ENCODE measurements around the gene GNPAT.

GNPAT gene

DNA sequence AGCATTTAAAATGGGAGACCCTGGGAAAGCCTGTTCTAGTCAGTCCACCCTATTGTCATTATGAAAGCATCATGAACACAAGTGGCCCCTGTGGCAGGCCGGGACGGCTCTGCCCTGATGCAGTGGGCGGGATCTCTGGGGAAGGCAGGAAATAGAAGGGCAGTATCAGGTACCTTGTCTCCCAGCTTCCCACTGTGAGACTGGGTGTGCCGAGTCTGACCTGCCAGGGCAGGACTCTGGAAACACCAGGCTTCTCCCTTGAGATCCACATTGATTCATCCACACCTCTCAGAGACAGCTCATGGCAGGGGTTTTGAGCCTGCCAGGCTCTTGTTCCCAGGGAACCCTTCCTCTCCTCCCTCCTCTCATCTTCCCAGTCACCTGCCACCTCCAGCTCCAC is 24.5 kb upstream of the GNPAT start (continued):
- TF ChIP-seq ZIC2 (tag by site-specific recombination; IDR thresholded peaks at IDR 0.05) (peak; percentile 43), ZNF76 (tag by site-specific recombination; IDR thresholded peaks at IDR 0.05; ENCODE audit: borderline replicate concordance, low read depth) (no peak), ZNF2 (tag by site-specific recombination; IDR thresholded peaks at IDR 0.05) (no peak), ZNF37A (tag by site-specific recombination; IDR thresholded peaks at IDR 0.05) (no peak), ZNF529 (tag by site-specific recombination; IDR thresholded peaks at IDR 0.05; ENCODE audit: insufficient replicate concordance) (no peak), ZNF843 (tag by site-specific recombination; IDR thresholded peaks at IDR 0.05) (no peak), SP2 (tag by site-specific recombination; IDR thresholded peaks at IDR 0.05) (peak; percentile 20; the same call in 1 of the 2 replicates), ZSCAN23 (tag by site-specific recombination; IDR thresholded peaks at IDR 0.05) (no peak), ZNF174 (tag by site-specific recombination; IDR thresholded peaks at IDR 0.05) (no peak), ZFHX2 (tag by site-specific recombination; conservative IDR thresholded peaks at IDR 0.05) (0 out of 2 replicates have a peak, but pooled peaks have one; percentile 8), KLF9 (tag by site-specific recombination; IDR thresholded peaks at IDR 0.05; ENCODE audit: low read depth) (no peak), KLF17 (tag by site-specific recombination; IDR thresholded peaks at IDR 0.05) (peak; percentile 64; the same call in 1 of the 2 replicates), ZNF433 (tag by site-specific recombination; IDR thresholded peaks at IDR 0.05; ENCODE audit: low read depth) (no peak), ZNF341 (tag by site-specific recombination; IDR thresholded peaks at IDR 0.05; ENCODE audit: low read depth) (peak; percentile 46), SP3 (tag by site-specific recombination; IDR thresholded peaks at IDR 0.05) (peak; percentile 50; the same call in 1 of the 2 replicates), ZNF791 (tag by site-specific recombination; IDR thresholded peaks at IDR 0.05) (no peak), TRIM28 (IDR thresholded peaks at IDR 0.05; ENCODE audit: borderline replicate concordance, low read length) (no peak), ZEB2 (tag by site-specific recombination; IDR thresholded peaks at IDR 0.05) (no peak), ZNF571 (tag by site-specific recombination; IDR thresholded peaks at IDR 0.05) (no peak), ZNF521 (tag by site-specific recombination; IDR thresholded peaks at IDR 0.05) (no peak)

DNA sequence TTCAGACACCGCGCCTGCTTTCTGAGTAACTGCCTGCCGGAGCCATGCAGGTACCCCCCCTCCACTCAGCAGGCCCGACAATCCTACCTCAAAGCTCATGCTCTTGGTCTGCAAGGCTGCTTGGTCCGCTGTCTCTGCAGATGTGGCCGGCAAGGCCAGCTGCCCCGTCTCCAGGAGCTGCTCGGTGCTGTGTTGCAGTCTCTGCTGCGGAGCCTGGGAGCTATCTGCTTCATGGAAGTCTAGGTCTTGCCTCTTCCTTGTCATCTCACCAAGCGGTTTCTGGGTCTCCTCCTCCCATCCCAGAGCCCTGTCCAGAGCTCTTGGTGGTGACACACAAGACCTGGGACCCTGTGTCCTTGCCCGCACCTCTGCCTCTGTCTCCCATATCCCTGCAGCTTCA is 24.0 kb upstream of the GNPAT start:
- H3K36me3 ChIP-seq (ENCODE audit: control insufficient read depth in 2 of 2, insufficient read depth in 1 of 2, low read length in 2 of 2), result no peaks in the 10 kb centered on the region; a peak in 1 of 3 replicates
- ChIA-PET POLR2A (interaction anchor here (1.5 kb wide), 1 partner anchor 121 kb away, joined by 6 read pairs; the partner anchor contains the start of genes EXOC8 and SPRTN), CTCF (interaction anchor here (0.5 to 1.6 kb wide), 2 partner anchors 418 to 1735 kb away, joined by 3 to 5 read pairs; no protein-coding TSS in a partner anchor)
- TF ChIP-seq ZNF707 (tag by site-specific recombination; IDR thresholded peaks at IDR 0.05), result no peak
- H3K27ac ChIP-seq (ENCODE audit: extremely low read depth, low read depth, low read length), result no peak overlapping the region
- H3K4me1 ChIP-seq (ENCODE audit: control insufficient read depth, insufficient read depth, low read length), result no peaks in the 10 kb centered on the region
- no peaks in the 10 kb centered on the region for H3K9me3 ChIP-seq (ENCODE audit: control insufficient read depth, insufficient read depth, low read depth, low read length)
- H3K4me3 ChIP-seq (ENCODE audit: low read depth, low read length), result no peak overlapping the region

- CTCF ChIA-PET, result interaction anchor here (0.7 kb wide), 1 partner anchor 23 kb away, joined by 3 read pairs; no protein-coding TSS in a partner anchor
- TF ChIP-seq ZNF600 (tag by site-specific recombination; IDR thresholded peaks at IDR 0.05), result peak; percentile 92
- TF ChIP-seq, protein P1, sequence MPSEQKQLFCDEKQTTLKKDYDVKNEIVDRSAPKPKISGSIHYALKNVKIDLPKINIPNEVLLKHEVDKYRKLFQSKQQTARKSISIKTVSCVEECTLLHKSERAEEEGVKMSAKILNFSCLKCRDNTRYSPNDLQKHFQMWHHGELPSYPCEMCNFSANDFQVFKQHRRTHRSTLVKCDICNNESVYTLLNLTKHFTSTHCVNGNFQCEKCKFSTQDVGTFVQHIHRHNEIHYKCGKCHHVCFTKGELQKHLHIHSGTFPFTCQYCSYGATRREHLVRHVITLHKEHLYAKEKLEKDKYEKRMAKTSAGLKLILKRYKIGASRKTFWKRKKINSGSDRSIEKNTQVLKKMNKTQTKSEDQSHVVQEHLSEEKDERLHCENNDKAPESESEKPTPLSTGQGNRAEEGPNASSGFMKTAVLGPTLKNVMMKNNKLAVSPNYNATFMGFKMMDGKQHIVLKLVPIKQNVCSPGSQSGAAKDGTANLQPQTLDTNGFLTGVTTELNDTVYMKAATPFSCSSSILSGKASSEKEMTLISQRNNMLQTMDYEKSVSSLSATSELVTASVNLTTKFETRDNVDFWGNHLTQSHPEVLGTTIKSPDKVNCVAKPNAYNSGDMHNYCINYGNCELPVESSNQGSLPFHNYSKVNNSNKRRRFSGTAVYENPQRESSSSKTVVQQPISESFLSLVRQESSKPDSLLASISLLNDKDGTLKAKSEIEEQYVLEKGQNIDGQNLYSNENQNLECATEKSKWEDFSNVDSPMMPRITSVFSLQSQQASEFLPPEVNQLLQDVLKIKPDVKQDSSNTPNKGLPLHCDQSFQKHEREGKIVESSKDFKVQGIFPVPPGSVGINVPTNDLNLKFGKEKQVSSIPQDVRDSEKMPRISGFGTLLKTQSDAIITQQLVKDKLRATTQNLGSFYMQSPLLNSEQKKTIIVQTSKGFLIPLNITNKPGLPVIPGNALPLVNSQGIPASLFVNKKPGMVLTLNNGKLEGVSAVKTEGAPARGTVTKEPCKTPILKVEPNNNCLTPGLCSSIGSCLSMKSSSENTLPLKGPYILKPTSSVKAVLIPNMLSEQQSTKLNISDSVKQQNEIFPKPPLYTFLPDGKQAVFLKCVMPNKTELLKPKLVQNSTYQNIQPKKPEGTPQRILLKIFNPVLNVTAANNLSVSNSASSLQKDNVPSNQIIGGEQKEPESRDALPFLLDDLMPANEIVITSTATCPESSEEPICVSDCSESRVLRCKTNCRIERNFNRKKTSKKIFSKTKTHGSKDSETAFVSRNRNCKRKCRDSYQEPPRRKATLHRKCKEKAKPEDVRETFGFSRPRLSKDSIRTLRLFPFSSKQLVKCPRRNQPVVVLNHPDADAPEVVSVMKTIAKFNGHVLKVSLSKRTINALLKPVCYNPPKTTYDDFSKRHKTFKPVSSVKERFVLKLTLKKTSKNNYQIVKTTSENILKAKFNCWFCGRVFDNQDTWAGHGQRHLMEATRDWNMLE (tag by site-specific recombination; conservative IDR thresholded peaks at IDR 0.05; ENCODE audit: low read depth), result no peak
- H3K4me3 ChIP-seq (ENCODE audit: low read depth, low read length), result no peak overlapping the region
- POLR2A ChIA-PET, result no interaction called here
- peaks cover 7% of the 10 kb centered on the region in 2 experiments; a peak in 2 of 3 replicates for H3K36me3 ChIP-seq (ENCODE audit: control insufficient read depth in 2 of 2, insufficient read depth in 1 of 2, low read length in 2 of 2)
- H3K9me3 ChIP-seq (ENCODE audit: control insufficient read depth, insufficient read depth, low read depth, low read length), result no peaks in the 10 kb centered on the region
- no peaks in the 10 kb centered on the region for H3K4me1 ChIP-seq (ENCODE audit: control insufficient read depth, insufficient read depth, low read length)
- no peak overlapping the region for H3K27ac ChIP-seq (ENCODE audit: extremely low read depth, low read depth, low read length)
These were observed 22.9 kb upstream of the GNPAT start for GRCh38 chr1:231218078-231218477.

All from HEK293 (cell line).